Ovary (tissue), 3 donors: ENCODE measurements around the gene ALPK3.

Experiments used
- EP300 ChIP-seq: sonication (generic); formaldehyde crosslinking; IDR thresholded peaks from one replicate; pipeline ENCODE4 v1.6.1; 2017; ENCODE audit warnings: antibody characterized with exemption
- POLR2A ChIP-seq: fragments of 450-650 bp; IDR thresholded peaks from one replicate; pipeline ENCODE4 v1.6.1; 2017; ENCODE audit warnings: antibody characterized with exemption, mild to moderate bottlenecking, moderate library complexity
- TF ChIP-seq, protein P1 (sequence below), 3 donors: fragments of 450-650 bp in 2 of 3; fragments of 200-600 bp in 1 of 3; IDR thresholded peaks; one replicate each; pipeline versions ENCODE4 v1.5.1 to v1.8.0; 2016 to 2022; ENCODE audit warnings: antibody characterized with exemption in 3 of 3, mild to moderate bottlenecking in 1 of 3
- donor health status: DM: no; HTN: no; CAD: no.

DNA sequence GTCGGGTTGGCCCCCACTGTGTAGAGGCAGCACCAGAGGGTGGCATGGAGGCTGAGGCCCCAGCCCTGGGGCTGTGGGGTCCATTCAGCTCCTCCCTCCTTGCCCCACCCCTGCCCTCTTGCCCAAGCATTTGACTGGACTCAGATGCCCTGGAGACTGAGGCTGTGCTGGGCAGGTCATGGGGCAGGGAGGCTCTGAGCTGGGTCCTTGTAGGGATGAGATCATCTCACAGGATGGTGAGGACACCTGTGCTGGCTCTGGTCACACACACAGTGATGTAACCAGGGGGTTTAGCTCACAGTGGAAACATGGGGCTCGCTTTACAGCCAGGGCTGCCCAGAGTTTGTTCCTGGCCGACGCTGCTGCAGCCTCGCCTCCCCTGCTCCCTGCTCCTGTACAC, 17.8 kb downstream of the ALPK3 start:
- TF ChIP-seq, protein P1, sequence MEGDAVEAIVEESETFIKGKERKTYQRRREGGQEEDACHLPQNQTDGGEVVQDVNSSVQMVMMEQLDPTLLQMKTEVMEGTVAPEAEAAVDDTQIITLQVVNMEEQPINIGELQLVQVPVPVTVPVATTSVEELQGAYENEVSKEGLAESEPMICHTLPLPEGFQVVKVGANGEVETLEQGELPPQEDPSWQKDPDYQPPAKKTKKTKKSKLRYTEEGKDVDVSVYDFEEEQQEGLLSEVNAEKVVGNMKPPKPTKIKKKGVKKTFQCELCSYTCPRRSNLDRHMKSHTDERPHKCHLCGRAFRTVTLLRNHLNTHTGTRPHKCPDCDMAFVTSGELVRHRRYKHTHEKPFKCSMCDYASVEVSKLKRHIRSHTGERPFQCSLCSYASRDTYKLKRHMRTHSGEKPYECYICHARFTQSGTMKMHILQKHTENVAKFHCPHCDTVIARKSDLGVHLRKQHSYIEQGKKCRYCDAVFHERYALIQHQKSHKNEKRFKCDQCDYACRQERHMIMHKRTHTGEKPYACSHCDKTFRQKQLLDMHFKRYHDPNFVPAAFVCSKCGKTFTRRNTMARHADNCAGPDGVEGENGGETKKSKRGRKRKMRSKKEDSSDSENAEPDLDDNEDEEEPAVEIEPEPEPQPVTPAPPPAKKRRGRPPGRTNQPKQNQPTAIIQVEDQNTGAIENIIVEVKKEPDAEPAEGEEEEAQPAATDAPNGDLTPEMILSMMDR (IDR thresholded peaks at IDR 0.05) = no peak
- TF ChIP-seq POLR2A = no peak
- no peak for TF ChIP-seq EP300
